NOMO-1 treated with dmso at 0.1 percent for 144 hours (cell line): ENCODE results near the gene TESK1.

ENCODE experiments used
- DNase-seq: peaks from one replicate; lab custom pipeline; 2025; ENCODE audit not compliant: unreplicated experiment; lab: John Stamatoyannopoulos, UW

Gene TESK1, protein sequence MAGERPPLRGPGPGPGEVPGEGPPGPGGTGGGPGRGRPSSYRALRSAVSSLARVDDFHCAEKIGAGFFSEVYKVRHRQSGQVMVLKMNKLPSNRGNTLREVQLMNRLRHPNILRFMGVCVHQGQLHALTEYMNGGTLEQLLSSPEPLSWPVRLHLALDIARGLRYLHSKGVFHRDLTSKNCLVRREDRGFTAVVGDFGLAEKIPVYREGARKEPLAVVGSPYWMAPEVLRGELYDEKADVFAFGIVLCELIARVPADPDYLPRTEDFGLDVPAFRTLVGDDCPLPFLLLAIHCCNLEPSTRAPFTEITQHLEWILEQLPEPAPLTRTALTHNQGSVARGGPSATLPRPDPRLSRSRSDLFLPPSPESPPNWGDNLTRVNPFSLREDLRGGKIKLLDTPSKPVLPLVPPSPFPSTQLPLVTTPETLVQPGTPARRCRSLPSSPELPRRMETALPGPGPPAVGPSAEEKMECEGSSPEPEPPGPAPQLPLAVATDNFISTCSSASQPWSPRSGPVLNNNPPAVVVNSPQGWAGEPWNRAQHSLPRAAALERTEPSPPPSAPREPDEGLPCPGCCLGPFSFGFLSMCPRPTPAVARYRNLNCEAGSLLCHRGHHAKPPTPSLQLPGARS

DNA sequence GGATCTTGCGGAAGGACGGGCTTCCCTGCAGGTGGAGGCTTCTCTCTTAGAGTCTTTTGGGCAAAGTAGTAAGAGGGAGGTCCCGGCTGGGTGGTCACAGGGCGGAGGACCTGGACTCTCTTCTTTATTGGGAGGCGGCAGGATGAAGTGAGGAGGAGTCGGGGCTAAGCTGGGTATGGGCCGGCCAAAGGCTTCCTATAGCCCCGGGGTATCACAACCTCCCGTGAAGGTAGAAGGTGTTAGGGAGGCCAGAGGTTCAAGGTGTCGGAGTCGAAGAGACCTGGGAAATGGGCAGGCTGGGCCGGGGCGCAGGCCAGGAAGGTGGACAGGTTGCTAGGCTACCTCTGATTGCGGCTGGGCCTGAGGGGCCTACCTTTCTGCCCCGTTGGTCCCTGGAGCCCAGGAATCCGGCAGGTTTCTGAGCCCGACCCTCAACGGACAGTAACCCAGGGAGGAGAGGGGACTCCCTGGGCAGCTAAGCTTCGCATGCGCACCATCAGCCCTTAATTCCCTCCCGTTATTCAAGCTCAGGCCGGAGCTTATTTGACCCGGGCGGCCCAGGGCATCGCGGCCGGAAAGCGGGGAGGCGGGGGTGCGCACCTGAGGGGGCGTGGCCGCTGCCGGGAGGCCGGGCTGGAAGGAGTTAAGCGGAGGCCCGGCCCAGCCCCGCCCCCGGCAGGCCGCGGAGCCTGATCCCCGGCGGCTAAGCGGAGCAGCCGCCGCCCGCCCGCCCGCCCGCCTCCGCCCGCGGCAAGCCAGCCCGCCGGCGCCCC, at the start of gene TESK1:
Gene TESK1, plus strand, starts transcription at position 685 of the 773 bp plus-strand sequence. CDS start 358 bp downstream, outside the sequence.
- peak; percentile 44 for DNase-seq

DNA sequence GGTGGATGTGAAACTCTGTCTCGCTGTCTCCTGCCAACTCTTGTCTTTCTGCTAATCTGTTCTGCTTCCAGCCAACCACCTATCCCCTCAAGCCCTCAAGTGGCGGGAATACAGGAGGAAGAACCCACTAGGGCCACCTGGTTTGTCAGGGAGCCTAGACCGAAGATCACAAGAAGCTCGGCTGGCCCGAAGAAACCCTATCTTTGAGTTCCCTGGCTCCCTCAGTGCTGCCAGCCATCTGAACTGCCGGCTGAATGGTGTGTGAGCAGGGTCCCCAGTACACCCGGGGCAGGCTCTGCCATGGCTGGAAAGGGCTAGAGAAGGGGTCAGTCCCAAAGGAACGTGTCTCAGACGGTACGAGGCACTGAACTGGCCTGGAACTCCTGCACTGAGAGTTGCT, 49.2 kb upstream of the TESK1 start:
- no peak for DNase-seq

DNA sequence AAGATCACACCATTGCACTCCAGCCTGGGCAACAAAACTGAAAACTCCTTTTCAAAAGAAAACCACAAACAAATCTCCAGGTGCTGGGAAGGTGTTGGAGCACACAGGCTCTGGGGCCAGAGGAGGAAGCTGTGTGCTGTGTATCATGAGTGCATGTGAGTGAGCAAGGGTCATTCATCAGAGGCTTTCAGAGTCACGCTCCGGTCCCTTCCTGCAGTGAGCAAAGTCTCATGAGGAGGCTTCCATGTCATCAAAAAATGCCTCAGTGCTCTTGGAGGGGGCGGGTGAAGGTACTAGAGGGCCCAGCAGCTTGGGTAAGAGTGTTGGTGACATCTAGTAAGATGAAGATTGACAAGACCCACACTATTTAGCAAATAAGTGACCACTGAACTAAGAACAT, 48.3 kb upstream of the TESK1 start:
- DNase-seq = no peak

DNA sequence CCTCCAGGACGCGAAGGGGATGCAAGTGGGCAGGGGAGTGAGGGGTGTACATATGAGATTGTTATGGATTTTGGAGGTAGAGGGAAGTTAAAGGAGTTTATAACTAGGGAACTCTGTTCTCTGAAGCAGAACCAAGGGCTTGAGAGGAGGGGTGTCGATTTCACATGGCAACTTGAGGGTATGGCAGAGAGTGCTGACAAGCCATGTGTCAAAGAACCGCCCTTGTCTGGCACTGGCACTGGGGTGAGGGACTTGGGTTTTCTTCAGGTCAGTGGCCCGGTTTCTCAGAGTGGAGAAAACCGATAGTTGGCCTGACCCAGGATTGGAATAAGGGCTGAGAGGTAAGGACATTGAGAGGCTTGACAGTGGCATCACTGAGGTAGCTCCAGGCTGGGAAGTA, 47.7 kb upstream of the TESK1 start:
- no peak for DNase-seq

DNA sequence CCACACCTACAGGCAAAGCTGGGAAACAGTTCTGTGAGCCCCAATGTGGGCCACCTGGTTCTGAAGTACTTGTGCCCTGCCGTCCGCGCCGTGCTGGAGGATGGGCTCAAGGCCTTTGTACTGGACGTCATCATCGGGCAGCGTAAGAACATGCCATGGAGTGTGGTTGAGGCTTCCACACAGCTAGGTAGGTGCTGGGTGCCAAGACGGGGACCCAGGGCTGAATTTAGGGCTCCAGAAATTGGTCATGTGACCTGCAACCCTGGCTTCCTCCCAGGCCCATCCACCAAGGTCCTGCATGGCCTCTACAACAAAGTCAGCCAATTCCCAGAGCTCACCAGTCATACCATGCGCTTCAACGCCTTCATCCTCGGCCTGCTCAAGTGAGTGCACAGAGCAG, 46.9 kb upstream of the TESK1 start:
- no peak for DNase-seq

DNA sequence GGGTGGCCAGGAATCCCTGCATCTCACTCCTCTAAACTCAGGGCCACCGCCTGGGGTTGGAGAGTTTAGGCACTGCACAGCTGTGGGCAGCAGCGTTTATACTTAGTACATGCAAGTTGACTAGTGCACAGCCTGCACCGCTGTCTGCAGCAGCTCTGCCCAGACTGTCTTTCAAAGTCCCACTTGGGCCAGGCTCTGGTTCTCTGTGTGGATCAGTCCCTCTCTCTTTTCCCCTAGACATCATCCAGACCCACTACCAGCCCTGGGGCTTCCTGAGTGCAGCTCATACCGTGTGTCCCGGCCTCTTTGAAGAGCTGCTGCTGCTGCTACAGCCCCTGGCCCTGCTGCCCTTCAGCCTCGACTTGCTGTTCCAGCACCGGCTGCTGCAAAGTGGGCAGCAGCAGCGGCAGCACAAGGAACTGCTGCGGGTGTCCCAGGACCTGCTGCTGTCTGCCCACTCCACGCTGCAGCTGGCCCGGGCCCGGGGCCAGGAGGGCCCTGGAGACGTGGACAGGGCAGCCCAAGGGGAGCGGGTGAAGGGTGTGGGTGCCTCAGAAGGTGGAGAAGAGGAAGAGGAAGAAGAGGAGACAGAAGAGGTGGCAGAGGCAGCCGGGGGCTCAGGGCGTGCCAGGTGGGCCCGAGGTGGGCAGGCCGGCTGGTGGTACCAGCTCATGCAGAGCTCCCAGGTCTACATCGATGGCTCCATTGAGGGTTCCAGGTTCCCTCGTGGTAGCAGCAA, 45.1 kb upstream of the TESK1 start:
- DNase-seq = no peak

DNA sequence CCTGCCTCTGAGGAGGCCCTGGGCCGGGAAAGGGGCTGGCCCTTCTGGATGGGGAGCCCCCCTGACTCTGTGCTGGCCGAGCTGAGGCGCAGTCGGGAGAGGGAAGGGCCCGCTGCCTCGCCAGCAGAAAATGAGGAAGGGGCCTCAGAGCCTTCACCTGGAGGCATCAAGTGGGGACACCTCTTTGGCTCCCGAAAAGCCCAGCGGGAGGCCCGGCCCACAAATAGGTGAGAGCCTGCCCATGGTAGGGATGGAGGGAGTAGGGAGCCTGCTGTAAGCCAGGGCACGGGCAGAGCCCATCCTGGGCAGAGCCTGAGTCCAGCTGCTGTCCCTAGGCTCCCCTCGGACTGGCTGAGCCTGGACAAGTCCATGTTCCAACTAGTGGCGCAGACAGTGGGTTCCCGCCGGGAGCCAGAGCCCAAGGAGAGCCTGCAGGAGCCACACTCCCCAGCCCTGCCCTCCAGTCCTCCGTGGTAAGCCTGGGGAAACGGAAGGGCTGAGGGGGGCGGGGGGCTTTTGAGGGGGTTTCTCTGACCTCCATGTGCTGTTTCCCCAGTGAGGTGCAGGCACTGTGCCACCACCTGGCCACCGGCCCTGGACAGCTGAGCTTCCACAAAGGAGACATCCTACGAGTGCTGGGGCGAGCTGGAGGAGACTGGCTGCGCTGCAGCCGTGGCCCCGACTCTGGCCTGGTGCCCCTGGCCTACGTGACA, 44.3 kb upstream of the TESK1 start:
- no peak for DNase-seq

DNA sequence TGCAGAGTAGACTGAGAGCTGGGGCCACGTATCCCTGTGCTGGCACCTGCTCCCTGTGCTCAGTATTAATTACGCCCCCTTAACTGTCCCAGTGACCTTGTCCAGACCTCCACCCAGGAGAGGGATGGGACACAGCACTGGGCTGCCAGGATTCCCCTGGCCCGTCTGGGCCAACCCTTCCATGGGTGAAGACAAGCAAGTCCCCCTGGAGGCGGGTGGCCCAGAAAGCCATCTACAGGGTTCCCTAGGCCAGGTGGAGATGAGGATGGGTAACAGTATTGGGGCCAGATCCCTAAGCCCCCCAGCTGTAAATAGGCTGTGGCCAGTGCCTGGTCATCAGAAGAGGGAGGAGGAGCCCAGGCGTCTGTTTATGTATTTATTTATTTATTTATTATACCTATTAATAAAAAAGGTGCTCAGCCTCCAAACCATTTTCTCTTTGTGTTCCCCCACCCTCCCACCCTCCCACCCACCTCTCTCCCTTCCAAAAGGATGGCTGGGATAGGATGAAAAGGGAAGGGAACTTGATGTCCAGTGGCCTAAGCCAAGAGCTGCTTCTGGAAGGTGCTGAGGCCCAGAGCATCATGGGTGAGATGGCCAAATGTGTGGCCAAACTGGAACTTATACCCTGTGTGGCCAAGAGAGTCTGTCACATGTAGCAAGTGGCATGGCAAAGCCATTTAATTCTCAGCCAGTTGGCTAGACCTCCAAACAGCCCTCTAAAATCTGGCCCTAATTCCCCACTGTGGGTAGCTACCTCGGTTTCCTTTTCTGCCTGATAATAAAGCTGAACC, 43.4 kb upstream of the TESK1 start:
- no peak for DNase-seq

DNA sequence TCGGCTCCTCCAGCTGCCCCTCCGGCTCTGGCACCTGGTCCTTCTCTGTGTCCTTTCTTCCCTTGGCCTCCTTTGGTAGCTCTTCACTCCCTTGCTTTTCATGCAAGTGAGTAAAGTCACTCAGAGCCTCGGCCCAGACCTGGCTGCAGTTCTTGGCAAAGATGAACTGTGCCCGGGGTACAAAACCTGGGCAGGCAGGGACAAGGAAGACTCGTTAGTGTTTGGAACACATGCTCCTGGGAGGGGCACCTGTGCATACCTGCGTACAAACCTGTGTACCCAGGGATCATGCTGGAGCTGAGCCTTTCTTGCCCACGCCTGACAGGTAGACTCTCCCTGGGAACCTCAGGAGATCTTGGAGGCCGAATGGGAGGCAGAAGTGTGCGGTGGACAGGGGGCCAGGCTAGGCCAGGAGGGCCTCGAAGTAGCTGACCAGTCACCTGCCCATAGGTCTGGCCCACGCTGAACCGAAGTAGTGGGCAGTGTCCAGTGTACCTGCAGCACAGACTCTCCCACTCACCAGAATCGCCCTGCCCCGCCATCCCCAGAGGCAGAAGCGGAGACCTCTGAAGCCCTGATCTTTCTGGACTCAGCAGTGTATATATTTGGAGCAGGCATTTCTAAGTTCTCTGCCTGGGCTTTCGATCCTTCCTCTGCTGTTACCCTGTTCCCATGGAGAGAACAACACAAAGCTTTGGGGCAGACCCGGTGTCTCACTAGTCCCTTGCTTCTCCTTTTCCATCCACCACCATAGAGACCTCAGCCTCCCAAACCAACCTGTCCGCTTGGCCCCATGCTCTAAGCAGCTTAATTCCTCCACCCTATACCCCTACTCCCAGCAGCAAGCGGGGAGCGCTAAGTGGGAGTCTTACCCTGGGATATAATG, 41.9 kb upstream of the TESK1 start:
- no peak for DNase-seq

DNA sequence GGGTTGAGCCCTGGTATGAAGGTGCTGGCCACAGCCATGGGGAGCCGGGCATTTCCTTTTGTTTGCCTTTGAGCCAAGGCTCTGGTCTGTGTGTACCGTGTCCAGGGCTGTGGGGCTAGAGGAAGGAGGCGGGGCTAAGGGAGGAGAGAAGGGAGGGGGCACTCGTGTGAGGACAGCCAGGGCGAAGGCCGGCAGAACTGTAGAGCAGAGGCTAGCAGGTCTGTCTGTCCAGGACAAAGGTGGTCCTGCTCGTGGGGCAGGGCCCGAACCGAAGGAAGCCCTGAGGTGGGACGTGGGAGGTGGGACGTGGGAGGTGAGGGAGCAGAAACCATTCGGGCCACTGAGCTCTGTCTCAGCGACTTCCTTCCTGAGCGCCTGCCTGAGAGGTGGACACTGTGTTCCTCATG, 41.3 kb upstream of the TESK1 start:
- DNase-seq = no peak

DNA sequence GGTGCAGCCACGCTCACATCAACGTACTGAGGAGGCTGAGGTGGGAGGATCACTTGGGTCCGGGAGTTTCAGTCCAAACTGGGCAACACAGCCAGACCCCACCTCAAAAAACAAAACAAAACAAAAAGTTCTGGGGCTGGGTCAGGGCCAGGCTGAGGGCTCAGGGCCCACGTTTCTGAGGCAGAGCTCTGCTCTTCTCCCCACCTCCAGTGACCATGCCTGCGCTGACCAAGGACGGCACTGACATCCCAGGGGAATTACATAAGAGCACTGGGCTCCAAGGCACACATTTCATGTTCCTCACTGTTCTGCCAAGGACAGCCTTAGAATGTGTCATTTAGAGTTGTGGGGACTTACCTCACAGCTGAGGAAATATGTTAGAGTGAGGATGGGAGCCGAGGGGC, 40.4 kb upstream of the TESK1 start:
- DNase-seq = no peak

DNA sequence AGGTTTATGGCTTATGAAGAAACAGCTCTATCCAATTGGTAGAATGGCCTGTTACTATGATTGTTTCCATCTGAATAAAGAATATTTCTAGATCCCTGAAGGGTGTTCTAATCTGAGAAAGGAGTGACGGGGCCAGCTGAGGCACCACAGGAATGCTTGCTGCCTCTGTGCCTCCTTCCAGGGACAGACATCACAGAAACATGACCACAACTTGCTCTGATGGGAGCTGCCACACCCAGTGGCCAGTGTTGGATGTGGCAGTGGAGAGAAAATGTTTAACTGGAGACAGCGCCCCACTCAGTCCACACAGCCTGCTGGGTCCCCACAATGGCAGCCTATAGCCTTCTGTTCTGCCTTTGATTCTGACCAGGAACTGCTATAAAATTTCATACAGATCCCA, 38.6 kb upstream of the TESK1 start:
- DNase-seq = no peak

DNA sequence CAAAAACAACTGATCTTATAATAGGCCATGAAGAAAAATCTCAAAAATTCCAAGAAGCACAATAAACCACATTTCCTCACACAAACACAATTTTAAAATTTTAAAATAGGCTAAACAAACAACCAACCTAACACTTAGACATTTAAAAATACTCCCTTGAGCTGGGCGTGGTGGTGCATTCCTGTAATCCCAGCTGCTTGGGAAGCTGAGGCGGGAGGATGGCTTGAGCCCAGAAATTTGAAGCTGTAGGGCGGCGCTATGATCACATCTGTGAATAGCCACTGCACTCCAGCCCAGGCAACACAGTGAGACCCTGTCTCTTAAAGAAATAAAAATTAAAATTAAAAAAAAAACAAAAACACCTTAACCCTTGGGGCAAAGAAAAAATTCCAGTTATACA, 36.9 kb upstream of the TESK1 start:
- DNase-seq = no peak

DNA sequence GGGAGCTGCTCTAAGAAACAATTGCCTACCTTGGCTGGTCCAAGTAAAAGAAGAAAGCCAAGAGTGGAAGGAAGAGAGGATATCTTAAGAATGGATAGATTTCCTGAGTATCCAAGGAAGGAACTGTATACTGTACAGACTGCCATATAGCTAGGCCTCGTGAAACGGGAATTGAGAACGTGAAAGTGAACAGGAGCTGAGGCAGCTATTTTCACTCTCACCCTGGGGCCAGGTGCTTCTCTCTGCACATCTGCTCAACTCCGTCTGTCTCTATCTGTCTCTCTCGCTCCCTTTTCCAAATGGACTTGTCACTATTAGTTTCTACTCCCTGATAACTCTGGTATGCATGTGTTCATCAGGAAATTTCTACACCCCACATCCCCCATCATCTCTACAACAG, 35.9 kb upstream of the TESK1 start:
- peak; percentile 11 for DNase-seq

DNA sequence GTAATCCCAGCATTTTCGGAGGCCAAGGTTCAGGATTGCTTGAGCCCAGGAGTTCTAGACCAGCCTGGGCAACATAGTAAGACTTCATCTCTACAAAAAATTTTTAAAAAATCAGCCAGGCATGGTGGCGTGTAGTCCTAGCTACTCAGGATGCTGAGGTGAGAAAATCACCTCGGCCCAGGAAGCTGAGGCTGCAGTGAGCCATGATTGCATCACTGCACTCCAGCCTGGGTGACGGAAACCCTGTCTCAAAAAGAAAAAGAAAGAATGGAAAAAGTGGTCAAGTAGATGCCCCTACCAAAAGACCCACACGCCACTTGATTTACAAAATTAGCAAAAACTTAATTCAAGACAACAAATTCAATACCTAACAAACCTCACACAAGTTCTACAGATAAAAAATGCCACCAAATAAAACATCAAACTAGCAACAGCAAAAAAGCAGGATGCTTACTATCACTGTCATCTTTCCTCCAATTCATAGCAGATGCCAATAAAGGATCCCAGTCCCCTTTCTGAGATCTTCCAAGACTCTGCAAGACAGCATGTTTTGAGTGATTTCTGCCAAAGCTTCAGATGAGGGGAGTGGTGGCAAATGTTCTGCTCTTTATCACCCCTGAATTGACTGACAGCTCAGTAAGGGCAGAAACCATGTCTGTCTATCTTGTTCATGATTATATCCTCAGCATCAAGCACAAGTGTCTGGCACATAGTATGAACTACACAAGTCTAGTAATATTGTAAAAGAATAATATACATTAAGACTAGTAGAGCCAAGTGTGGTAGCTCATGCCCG, 34.2 kb upstream of the TESK1 start:
- no peak for DNase-seq

DNA sequence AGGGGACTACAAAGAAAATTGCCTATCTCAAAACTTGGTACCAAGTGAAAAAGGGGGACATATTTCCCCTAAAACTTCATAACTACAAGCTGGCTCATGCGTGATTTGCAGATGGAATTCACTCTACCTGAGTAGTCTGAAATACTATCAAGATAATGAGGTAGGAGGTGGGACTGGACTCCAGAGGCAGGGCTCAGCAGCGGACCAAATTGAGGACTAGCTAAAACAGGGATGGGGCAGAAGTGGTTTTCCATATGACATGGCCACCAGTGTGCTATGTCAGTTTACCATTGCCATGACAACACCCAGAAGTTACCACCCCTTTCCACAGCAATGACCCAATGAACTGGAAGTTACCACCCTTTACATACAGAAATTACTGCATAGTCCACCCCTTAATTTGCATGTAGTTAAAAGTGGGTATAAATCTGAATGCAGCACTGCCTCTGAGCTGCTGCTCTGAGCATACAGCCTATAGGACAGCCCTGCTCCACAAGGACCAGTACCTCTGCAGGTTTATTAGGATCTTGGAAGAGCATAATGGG, 30.4 kb upstream of the TESK1 start:
- no peak for DNase-seq

DNA sequence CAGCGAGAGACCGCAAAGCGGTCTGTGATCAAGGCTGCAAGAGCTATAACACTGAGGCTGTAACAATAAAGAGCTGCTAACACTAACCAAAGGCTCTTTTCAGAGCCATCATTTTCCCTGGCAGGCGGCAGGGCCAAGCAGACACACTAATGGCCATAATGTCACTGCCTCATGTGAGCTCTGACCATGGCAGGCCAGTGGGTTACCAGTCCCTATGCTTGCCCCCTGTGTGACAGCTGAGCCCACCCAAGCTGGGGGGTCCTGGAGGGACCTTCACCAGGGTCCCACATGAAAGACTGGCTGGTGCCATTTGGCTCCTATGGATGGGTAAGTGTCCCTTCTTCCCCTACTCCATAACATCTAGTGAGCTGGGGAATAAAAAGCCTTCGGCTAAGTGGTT, 29.6 kb upstream of the TESK1 start:
- no peak for DNase-seq

DNA sequence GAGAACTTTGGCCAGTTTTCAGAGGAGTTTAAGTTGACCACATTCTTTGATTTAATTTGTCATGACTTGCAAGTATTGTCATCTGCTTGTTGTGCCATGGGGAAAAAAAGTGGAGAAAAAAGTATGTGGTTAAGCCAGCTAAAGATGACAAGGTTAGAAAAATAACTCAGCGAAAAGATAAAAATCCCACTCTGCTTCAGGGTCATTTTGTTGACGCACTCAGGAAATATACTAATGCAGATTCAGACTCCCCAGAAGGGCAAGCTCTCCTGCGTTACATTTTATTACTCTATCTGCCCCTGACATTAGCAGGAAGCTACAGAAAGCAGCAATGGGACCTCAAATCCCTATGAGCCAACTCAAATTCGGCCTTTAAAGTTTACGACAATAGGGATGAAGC, 27.6 kb upstream of the TESK1 start:
- DNase-seq = no peak
